HepG2 (cell line): ENCODE results near the gene EPDR1. TPM values are rescaled to one million over a fixed set of nuclear protein-coding genes. Genes with fewer than 3 reads are reported as not detected.

ENCODE experiments used
- ARNT ChIP-seq: fragments of 450-650 bp; IDR thresholded peaks from 2 replicates; pipeline ENCODE4 v1.6.1; 2017
- CHD2 ChIP-seq: IDR thresholded peaks from 2 replicates; pipeline ENCODE4 v1.6.1; 2011; ENCODE audit warnings: low read depth, low read length, improper control_type of control experiment
- E2F1 ChIP-seq: sonication (generic); formaldehyde crosslinking; IDR thresholded peaks from 2 replicates; pipeline ENCODE4 v1.5.0; 2020; ENCODE audit warnings: missing genetic modification reagents
- ELF1 ChIP-seq: sonication (generic); formaldehyde crosslinking; IDR thresholded peaks from 2 replicates; pipeline ENCODE4 v1.4.0; 2020; ENCODE audit warnings: missing genetic modification reagents
- KDM1A ChIP-seq: IDR thresholded peaks from 2 replicates; pipeline ENCODE4 v1.6.1; 2016; ENCODE audit warnings: missing compliant biosample characterization
- KDM3A ChIP-seq: IDR thresholded peaks from 2 replicates; pipeline ENCODE4 v1.6.1; 2018; ENCODE audit warnings: low read depth, missing compliant biosample characterization
- KLF12 ChIP-seq: sonication (generic); formaldehyde crosslinking; IDR thresholded peaks from 2 replicates; pipeline ENCODE4 v1.4.0; 2020; ENCODE audit warnings: missing genetic modification reagents, borderline replicate concordance
- NR2F1 ChIP-seq, 2 experiments: fragments of 450-650 bp in 1 of 2; formaldehyde crosslinking in 1 of 2; IDR thresholded peaks; 2 replicates each; pipeline versions ENCODE4 v1.5.0 to v1.6.1; 2016 to 2020; ENCODE audit warnings: mild to moderate bottlenecking in 1 of 2, missing compliant biosample characterization in 1 of 2, missing genetic modification reagents in 1 of 2, moderate library complexity in 1 of 2
- NR2F6 ChIP-seq, 2 experiments: IDR thresholded peaks; 2 replicates each; pipeline ENCODE4 v1.6.1; 2016; ENCODE audit warnings: antibody characterized with exemption in 1 of 2, mild to moderate bottlenecking in 1 of 2
- SMC3 ChIP-seq: IDR thresholded peaks from 2 replicates; pipeline ENCODE4 v1.6.1; 2011; ENCODE audit warnings: low read length, improper control_type of control experiment
- ZBTB10 ChIP-seq: sonication (generic); formaldehyde crosslinking; IDR thresholded peaks from 2 replicates; pipeline ENCODE4 v1.4.0; 2020; ENCODE audit warnings: missing genetic modification reagents, borderline replicate concordance
- ZFP90 ChIP-seq: sonication (generic); formaldehyde crosslinking; IDR thresholded peaks from 2 replicates; pipeline ENCODE4 v1.8.0; 2022; ENCODE audit warnings: missing genetic modification reagents, mild to moderate bottlenecking, inconsistent platforms, borderline replicate concordance
- ZMAT3 ChIP-seq: sonication (generic); formaldehyde crosslinking; conservative IDR thresholded peaks from 2 replicates; pipeline ENCODE4 v1.7.0; 2021; ENCODE audit warnings: missing genetic modification reagents
- ZNF276 ChIP-seq: sonication (generic); formaldehyde crosslinking; IDR thresholded peaks from 2 replicates; pipeline ENCODE4 v1.4.0; 2020; ENCODE audit warnings: mild to moderate bottlenecking, low read depth, missing genetic modification reagents
- ZNF44 ChIP-seq: sonication (generic); formaldehyde crosslinking; IDR thresholded peaks from 2 replicates; pipeline ENCODE4 v1.5.1; 2020; ENCODE audit warnings: mild to moderate bottlenecking, missing genetic modification reagents
- ZNF564 ChIP-seq: sonication (generic); formaldehyde crosslinking; IDR thresholded peaks from 2 replicates; pipeline ENCODE4 v1.8.1; 2023; ENCODE audit warnings: mild to moderate bottlenecking, missing genetic modification reagents
- ZNF850 ChIP-seq: sonication (generic); formaldehyde crosslinking; conservative IDR thresholded peaks from 2 replicates; pipeline ENCODE4 v1.9.0; 2021; ENCODE audit warnings: mild to moderate bottlenecking, missing genetic modification reagents
- ZSCAN20 ChIP-seq: sonication (generic); formaldehyde crosslinking; IDR thresholded peaks from 2 replicates; pipeline ENCODE4 v1.4.0; 2020; ENCODE audit warnings: missing genetic modification reagents, mild to moderate bottlenecking, borderline replicate concordance
- polyA plus RNA-seq, 8 experiments: library from polyadenylated mRNA; depleted of rRNA in 3 of 8; stranded (reverse) in 7 of 8; unstranded in 1 of 8; fragments of >200 nt; fragmentation: Illumina TruSeq in 4 of 8; extraction: Trizol in 4 of 8; gene quantifications; 2 replicates each; pipeline versions ENCODE4 v1.2.1 to v1.2.3, GENCODE V29; 2011 to 2016; ENCODE audit warnings: low read depth in 4 of 8, missing spikeins in 1 of 8, mixed read lengths in 1 of 8; ENCODE audit not compliant: insufficient read depth in 1 of 8
- total RNA-seq, 5 experiments: library from RNA; depleted of rRNA; stranded (reverse); fragments of >200 nt; fragmentation: Illumina TruSeq; extraction: Trizol; gene quantifications; 2 replicates each; pipeline ENCODE4 v1.2.3, GENCODE V29; 2016; ENCODE audit warnings: low read depth in 1 of 5
- TF ChIP-seq, protein P1 (sequence below): sonication (generic); formaldehyde crosslinking; conservative IDR thresholded peaks from 2 replicates; pipeline ENCODE4 v1.8.0; 2022; ENCODE audit warnings: missing genetic modification reagents
- TF ChIP-seq, protein P2 (sequence below): sonication (generic); formaldehyde crosslinking; IDR thresholded peaks from 2 replicates; pipeline ENCODE4 v1.4.0; 2020; ENCODE audit warnings: missing genetic modification reagents, borderline replicate concordance

EPDR1 gene
- total and polyA plus RNA-seq, 2 of the 13 experiments (the other 11 are each of a cell fraction or from before 2014, with no cell fraction given), result 38.3 to 50.2 TPM

DNA sequence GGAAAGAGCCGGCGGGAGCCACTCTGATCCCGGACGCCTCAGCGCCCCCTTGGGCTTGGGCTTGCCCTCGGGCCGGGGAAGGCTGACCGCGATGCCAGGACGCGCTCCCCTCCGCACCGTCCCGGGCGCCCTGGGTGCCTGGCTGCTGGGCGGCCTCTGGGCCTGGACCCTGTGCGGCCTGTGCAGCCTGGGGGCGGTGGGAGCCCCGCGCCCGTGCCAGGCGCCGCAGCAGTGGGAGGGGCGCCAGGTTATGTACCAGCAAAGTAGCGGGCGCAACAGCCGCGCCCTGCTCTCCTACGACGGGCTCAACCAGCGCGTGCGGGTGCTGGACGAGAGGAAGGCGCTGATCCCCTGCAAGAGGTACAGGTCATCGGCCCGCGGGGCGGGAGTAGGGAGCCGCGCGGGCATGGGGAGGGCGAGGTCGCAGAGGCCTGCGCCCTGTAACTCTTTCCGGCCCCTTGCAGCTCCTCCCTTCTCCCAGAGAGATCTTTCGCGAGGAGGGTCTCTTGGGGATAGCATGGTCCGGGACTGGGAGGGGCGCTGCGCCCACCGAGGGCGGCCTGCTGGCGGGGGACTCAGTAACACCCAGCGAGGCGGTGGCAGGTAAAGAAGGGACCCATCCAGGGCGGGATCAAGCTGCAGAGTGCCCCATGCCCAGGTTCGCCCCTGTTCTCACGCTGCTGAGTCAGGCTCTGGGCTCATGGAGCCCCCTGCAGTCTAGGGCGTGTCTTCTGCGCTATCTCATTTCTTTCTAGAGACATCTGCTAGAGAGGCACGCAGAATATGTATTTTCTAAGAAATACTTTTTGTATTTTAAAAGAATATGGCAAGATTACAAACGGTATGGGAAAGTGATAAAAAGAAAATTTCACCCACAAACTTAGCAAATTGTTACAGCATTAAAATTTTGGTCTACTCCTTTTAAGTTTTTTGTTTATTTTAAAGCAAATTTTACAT is 687 bp downstream of the EPDR1 start (continued):
- TF ChIP-seq SMC3 (0 out of 2 replicates have a peak, but pooled peaks have one; percentile 2), E2F1 (CRISPR knock-in tag) (peak; percentile 59; the same call in 1 of the 2 replicates), NR2F6 (IDR thresholded peaks at IDR 0.05) (no peak), NR2F6 (CRISPR knock-in tag; IDR thresholded peaks at IDR 0.05) (no peak; the same call in 1 of the 2 replicates), ZNF564 (no peak), ZNF276 (CRISPR knock-in tag) (no peak), KDM3A (CRISPR knock-in tag) (no peak), ZNF44 (CRISPR knock-in tag) (no peak), KLF12 (CRISPR knock-in tag) (peak; percentile 67; the same call in 1 of the 2 replicates), ZBTB10 (CRISPR knock-in tag) (peak; percentile 73; the same call in 1 of the 2 replicates), CHD2 (no peak), NR2F1 (CRISPR knock-in tag; IDR thresholded peaks at IDR 0.05) (no peak), ZSCAN20 (0 out of 2 replicates have a peak, but pooled peaks have one; percentile 29), ARNT (no peak), KDM1A (no peak), ZMAT3 (CRISPR knock-in tag) (no peak), ELF1 (CRISPR knock-in tag) (no peak), ZNF850 (CRISPR knock-in tag) (no peak), ZFP90 (0 out of 2 replicates have a peak, but pooled peaks have one; percentile 40)
- TF ChIP-seq, protein P1, sequence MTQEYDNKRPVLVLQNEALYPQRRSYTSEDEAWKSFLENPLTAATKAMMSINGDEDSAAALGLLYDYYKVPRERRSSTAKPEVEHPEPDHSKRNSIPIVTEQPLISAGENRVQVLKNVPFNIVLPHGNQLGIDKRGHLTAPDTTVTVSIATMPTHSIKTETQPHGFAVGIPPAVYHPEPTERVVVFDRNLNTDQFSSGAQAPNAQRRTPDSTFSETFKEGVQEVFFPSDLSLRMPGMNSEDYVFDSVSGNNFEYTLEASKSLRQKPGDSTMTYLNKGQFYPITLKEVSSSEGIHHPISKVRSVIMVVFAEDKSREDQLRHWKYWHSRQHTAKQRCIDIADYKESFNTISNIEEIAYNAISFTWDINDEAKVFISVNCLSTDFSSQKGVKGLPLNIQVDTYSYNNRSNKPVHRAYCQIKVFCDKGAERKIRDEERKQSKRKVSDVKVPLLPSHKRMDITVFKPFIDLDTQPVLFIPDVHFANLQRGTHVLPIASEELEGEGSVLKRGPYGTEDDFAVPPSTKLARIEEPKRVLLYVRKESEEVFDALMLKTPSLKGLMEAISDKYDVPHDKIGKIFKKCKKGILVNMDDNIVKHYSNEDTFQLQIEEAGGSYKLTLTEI (CRISPR knock-in tag), result no peak
- TF ChIP-seq, protein P2, sequence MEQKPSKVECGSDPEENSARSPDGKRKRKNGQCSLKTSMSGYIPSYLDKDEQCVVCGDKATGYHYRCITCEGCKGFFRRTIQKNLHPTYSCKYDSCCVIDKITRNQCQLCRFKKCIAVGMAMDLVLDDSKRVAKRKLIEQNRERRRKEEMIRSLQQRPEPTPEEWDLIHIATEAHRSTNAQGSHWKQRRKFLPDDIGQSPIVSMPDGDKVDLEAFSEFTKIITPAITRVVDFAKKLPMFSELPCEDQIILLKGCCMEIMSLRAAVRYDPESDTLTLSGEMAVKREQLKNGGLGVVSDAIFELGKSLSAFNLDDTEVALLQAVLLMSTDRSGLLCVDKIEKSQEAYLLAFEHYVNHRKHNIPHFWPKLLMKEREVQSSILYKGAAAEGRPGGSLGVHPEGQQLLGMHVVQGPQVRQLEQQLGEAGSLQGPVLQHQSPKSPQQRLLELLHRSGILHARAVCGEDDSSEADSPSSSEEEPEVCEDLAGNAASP (CRISPR knock-in tag), result no peak
